ENCODE data around the gene RPL23. TPM values are rescaled to one million over a fixed set of nuclear protein-coding genes. Genes with fewer than 3 reads are reported as not detected.

The RPL23 gene
- total and polyA plus RNA-seq, 9 of the 15 experiments (the other 6 are each of a cell fraction or from before 2014, with no cell fraction given) = 1,745 to 3,667 (median 3,096) TPM

DNA sequence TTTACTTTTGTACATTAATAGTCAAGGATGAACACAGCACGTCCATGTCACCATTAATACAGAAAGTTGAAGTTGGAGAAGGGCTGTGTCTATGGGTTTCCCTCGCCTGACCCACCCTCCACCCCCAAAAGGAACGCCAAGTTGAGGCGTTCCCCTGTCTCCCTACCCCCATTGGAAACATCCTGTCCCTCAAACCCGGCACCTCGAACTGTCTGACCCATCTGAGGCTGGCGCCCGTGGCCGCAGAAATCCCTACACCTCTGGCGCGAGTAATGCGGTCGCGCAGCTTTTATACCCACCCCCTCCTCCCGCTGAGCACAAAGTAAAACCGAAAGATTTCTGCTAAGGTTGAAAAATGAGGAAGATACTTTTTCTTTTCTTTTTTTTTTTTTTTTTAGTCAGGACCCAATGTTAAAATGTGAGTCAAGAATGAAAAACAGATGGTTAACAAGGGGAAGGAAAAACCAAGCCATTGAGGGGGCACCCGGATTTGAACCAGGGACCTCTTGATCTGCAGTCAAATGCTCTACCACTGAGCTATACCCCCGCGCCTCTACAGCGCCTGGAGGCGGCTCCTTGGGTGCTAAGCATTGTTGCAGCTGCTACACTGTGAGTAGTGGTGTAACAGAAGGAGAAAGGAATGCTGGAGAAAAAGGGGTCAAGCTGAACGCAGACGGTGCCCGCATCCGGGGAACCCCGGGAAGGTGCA, 15.4 kb upstream of the RPL23 start (continued):
- no peak for TF ChIP-seq ZNF695 (CRISPR knock-in tag; IDR thresholded peaks at IDR 0.05)
- TF ChIP-seq, protein P1, sequence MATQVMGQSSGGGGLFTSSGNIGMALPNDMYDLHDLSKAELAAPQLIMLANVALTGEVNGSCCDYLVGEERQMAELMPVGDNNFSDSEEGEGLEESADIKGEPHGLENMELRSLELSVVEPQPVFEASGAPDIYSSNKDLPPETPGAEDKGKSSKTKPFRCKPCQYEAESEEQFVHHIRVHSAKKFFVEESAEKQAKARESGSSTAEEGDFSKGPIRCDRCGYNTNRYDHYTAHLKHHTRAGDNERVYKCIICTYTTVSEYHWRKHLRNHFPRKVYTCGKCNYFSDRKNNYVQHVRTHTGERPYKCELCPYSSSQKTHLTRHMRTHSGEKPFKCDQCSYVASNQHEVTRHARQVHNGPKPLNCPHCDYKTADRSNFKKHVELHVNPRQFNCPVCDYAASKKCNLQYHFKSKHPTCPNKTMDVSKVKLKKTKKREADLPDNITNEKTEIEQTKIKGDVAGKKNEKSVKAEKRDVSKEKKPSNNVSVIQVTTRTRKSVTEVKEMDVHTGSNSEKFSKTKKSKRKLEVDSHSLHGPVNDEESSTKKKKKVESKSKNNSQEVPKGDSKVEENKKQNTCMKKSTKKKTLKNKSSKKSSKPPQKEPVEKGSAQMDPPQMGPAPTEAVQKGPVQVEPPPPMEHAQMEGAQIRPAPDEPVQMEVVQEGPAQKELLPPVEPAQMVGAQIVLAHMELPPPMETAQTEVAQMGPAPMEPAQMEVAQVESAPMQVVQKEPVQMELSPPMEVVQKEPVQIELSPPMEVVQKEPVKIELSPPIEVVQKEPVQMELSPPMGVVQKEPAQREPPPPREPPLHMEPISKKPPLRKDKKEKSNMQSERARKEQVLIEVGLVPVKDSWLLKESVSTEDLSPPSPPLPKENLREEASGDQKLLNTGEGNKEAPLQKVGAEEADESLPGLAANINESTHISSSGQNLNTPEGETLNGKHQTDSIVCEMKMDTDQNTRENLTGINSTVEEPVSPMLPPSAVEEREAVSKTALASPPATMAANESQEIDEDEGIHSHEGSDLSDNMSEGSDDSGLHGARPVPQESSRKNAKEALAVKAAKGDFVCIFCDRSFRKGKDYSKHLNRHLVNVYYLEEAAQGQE (IDR thresholded peaks at IDR 0.05; ENCODE audit: borderline replicate concordance) = no peak; the same call in 1 of the 2 replicates
- TF ChIP-seq, protein P1 (CRISPR knock-in tag; IDR thresholded peaks at IDR 0.05; ENCODE audit: low read depth) = no peak
- TF ChIP-seq SLC30A9 (CRISPR knock-in tag; IDR thresholded peaks at IDR 0.05) = no peak
- TF ChIP-seq SAP30 (IDR thresholded peaks at IDR 0.05; ENCODE audit: borderline replicate concordance, insufficient read depth, low read depth, low read length, poor library complexity, severe bottlenecking) = no peak
- no peak for TF ChIP-seq ZNF436 (CRISPR knock-in tag; IDR thresholded peaks at IDR 0.05)
- TF ChIP-seq PURB (CRISPR knock-in tag; IDR thresholded peaks at IDR 0.05; ENCODE audit: low read depth) = no peak
- no peak for TF ChIP-seq ZNF354B (CRISPR knock-in tag; IDR thresholded peaks at IDR 0.05)
- TF ChIP-seq GABPA (tag; conservative IDR thresholded peaks at IDR 0.05; ENCODE audit: low read depth) = no peak
- TF ChIP-seq, protein P2, sequence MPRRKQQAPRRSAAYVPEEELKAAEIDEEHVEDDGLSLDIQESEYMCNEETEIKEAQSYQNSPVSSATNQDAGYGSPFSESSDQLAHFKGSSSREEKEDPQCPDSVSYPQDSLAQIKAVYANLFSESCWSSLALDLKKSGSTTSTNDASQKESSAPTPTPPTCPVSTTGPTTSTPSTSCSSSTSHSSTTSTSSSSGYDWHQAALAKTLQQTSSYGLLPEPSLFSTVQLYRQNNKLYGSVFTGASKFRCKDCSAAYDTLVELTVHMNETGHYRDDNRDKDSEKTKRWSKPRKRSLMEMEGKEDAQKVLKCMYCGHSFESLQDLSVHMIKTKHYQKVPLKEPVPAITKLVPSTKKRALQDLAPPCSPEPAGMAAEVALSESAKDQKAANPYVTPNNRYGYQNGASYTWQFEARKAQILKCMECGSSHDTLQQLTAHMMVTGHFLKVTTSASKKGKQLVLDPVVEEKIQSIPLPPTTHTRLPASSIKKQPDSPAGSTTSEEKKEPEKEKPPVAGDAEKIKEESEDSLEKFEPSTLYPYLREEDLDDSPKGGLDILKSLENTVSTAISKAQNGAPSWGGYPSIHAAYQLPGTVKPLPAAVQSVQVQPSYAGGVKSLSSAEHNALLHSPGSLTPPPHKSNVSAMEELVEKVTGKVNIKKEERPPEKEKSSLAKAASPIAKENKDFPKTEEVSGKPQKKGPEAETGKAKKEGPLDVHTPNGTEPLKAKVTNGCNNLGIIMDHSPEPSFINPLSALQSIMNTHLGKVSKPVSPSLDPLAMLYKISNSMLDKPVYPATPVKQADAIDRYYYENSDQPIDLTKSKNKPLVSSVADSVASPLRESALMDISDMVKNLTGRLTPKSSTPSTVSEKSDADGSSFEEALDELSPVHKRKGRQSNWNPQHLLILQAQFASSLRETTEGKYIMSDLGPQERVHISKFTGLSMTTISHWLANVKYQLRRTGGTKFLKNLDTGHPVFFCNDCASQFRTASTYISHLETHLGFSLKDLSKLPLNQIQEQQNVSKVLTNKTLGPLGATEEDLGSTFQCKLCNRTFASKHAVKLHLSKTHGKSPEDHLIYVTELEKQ (CRISPR knock-in tag; IDR thresholded peaks at IDR 0.05) = no peak
- no peak for TF ChIP-seq GTF2F1 (IDR thresholded peaks at IDR 0.05; ENCODE audit: low read depth, low read length)
- no peak for TF ChIP-seq ZNF551 (CRISPR knock-in tag; IDR thresholded peaks at IDR 0.05)
- TF ChIP-seq TSC22D4 (tag; IDR thresholded peaks at IDR 0.05) = no peak
- TF ChIP-seq NELFE (IDR thresholded peaks at IDR 0.05; ENCODE audit: insufficient read depth, insufficient read length) = no peak
- 0 out of 2 replicates have a peak, but pooled peaks have one; percentile 28 for TF ChIP-seq MEF2D (tag; conservative IDR thresholded peaks at IDR 0.05; ENCODE audit: low read depth)
